Measurements from ENCODE around the gene GNA12.
A peak's percentile ranks its signal among the peaks of the same experiment; 100 is the strongest.
"Not testable (repeated sequence)": the region's sequence is repeated elsewhere in the genome, so short reads cannot be mapped to it uniquely, and the experiment has no call there.

The GNA12 gene

GRCh38 chr7:2708547-2709310 is 135.4 kb downstream of the GNA12 start:
- no peak for DNase-seq

- DNase-seq = no peak
Observed at GRCh38 chr7:2708041-2708440, 136.1 kb downstream of the GNA12 start.

GRCh38 chr7:2707481-2707880 is 136.6 kb downstream of the GNA12 start:
- no peak for DNase-seq

GRCh38 chr7:2706685-2707126 is 137.4 kb downstream of the GNA12 start:
- DNase-seq = no peak

- no peak for DNase-seq
Observed at GRCh38 chr7:2705371-2706096, 138.6 kb downstream of the GNA12 start.

- DNase-seq = no peak
Observed at GRCh38 chr7:2702594-2702957, 141.5 kb downstream of the GNA12 start.

GRCh38 chr7:2701832-2702593 is 142.1 kb downstream of the GNA12 start:
- DNase-seq = no peak

- DNase-seq = no peak
Observed at GRCh38 chr7:2701424-2701823, 142.7 kb downstream of the GNA12 start.

GRCh38 chr7:2700141-2700850 is 143.8 kb downstream of the GNA12 start:
- no peak for DNase-seq

- no peak for DNase-seq
Observed at GRCh38 chr7:2699289-2699620, 144.9 kb downstream of the GNA12 start.

GRCh38 chr7:2698581-2699288 is 145.4 kb downstream of the GNA12 start:
- peak; percentile 31 for DNase-seq

- not testable (repeated sequence) for DNase-seq
Observed at GRCh38 chr7:2694122-2694436, 150.0 kb downstream of the GNA12 start.

GRCh38 chr7:2693420-2694121 is 150.5 kb downstream of the GNA12 start:
- not testable (repeated sequence) for DNase-seq

- DNase-seq = no peak
Observed at GRCh38 chr7:2692543-2692942, 151.6 kb downstream of the GNA12 start.

- DNase-seq = not testable (repeated sequence)
Observed at GRCh38 chr7:2691932-2692439, 152.1 kb downstream of the GNA12 start.

- DNase-seq = no peak
Observed at GRCh38 chr7:2691011-2691707, 152.9 kb downstream of the GNA12 start.

GRCh38 chr7:2689951-2690705 is 154.0 kb downstream of the GNA12 start:
- DNase-seq = no peak

GRCh38 chr7:2689343-2689847 is 154.7 kb downstream of the GNA12 start:
- no peak for DNase-seq

- DNase-seq = no peak
Observed at GRCh38 chr7:2688409-2689342, 155.4 kb downstream of the GNA12 start.

Data from SHP77 treated with DMSO at 0.1 percent for 48 hours (cell line).